Activated T-helper 9 cell treated with anti-CD3 and anti-CD28 coated beads, Interleukin-2, amount 50 U/mL, for 16 hours (primary cell): Measurements from ENCODE around the gene NUP62.

Experiments used
- DNase-seq: peaks from one replicate; pipeline ENCODE4 v3.0.0-alpha.2; 2020; ENCODE audit warnings: low read depth

The NUP62 gene

GRCh38 chr19:49880162-49880869 lies 49.0 kb downstream of the NUP62 start:
- DNase-seq, result no peak

DNA sequence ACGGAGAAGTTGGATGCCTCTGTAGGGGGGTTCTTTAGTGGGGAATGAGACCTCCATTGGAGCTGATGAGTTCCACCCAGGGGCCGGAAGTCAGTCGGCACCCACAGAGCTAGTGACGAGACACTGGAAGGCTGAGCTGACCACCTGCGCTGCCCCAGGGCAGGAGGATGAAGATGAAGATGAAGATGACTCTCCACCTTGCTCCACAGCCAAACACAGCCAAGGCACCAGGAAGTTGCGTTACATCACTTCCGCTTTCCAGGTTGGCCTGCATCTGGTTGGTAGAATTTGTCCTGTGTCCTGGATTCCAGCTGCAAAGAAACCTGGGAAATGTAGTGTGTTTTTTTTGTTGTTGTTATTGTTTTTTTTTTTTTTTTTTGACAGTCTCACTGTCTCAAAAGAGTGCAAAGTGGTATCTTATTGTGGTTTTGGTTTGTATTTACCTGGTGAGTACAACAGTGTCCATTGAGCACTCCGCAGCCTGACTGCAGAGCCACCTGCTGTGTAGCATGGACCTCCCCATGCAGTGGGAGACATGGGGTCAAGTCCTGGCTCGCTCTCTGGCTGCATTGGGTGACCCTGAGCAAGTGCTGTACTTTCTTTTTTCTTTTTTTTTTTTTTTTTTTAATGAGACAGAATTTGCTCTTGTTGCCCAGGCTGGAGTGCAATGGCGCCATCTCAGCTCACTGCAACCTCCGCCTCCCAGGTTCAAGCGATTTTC lies 49.9 kb downstream of the NUP62 start:
- no peak for DNase-seq

DNA sequence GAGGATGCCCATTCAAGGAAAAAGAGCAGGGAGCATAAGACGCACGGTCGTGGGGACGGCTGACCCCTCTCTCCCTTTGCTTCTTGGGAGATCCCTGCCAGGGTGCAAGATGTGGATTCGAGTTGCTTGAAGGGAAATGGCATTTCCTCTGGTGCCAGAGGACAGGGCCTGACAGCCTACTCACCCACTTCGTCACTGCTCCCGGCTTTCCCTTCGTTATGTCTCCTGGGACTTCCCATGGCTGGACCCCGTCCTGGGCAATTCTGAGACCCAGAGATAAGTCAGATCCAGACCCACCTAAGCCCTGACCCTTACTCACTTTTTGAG lies 50.6 kb downstream of the NUP62 start:
- no peak for DNase-seq

DNA sequence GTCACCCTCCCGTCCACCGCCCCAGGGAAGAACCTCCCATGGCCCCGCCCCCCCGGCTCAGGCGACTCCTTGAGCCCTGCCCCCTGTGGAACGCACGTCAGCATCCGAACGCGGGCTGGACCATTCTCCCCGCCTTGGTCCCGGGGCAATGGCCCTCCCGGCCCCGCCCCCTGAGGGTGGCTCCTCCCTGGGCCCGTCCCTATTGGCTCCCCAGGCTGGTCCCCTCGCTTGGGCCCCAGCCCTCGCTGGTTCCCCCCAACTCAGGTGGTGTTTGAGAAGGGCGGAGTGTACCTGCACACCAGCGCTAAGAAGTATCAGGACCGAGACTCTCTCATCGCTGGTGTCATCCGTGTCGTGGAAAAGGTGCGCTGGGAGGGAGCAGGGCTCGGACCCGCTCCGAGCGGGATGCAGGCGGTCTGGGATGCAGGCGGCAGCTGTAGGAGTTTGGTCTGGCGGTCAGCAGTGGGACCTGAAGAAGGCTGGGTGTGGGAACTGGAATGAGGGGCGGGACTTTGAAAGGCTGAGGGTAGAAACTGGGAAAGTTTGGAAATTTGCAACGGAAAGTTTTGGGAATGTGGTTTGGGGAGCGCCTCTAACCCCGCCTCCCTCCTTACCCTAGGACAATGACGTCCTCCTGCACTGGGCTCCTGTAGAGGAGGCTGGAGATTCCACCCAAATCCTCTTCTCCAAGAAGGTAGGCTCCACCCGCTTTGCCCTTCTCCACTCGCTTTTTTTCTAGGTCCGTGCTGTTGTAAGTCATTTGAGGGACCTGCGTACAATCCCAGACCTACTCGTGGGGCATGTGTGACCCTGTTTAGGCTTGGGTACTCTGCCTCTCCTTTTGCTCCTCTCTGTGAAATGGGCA lies 51.2 kb downstream of the NUP62 start:
- DNase-seq, result peak; percentile 97

GRCh38 chr19:49877020-49877878 lies 52.1 kb downstream of the NUP62 start, which contains the start of the genes AKT1S1 and TBC1D17:
Gene AKT1S1 (minus strand): TSS chr19:49877355. CDS start chr19:49873295, 4,060 bp downstream.
Gene TBC1D17 (plus strand): TSS chr19:49877702. CDS start chr19:49877724, 22 bp downstream.
- peak; percentile 96 for DNase-seq

DNA sequence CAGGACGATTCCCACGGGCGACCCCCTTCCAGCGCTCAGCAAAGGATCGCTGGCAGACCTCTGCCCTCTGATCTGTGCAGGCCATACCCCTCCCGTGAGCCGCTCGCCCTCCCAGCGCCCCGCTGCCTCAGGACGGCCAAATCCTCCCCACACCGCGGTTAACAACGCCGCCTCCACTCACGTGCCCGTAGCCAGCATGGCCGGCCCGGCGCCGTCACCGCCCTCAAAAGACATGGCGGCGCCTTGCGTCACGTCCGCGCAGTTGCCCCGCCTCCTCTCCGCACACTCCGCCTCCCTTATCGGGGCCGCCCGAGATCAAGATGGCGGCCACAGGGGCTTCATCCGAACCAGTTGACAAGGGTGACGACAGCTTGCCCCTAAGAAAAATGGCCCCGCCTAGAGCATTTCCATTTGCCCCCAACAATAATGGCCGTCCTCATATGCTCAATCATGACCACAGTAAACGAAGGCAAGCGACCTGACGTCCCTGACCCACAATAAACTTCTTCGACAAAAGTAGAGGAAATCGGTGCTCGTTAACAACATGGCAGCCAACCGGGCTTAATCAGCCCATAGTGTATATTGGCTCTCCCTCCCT lies 52.8 kb downstream of the NUP62 start:
- DNase-seq, result peak; percentile 97

DNA sequence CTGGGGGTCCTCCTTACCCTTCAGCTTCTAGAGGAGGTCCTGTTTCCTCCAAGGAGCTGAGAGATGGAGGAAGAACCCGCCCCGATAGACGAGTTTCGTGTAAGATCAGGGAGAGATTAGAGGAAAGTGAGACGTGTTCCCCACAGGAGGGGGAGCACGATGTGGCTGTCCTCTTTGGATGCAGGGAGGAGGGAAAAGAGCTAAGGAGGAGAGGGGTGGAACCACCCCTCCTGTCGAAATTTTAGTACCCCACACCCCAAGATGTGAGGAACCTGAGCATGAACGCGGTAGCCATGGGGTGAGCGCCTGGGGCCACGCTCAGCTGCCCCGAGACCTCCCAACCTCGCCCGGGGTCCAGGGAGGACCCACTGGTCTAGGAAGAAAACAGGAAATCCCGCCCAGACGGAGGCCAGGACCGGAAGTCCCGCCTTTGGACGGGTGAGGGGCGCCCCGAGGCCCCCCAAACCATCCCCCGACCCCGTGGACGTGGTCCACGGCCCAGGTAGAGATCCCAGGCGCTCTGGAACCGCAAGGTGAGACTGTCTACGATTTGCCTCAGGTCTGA lies 53.4 kb downstream of the NUP62 start:
- DNase-seq, result peak; percentile 40

DNA sequence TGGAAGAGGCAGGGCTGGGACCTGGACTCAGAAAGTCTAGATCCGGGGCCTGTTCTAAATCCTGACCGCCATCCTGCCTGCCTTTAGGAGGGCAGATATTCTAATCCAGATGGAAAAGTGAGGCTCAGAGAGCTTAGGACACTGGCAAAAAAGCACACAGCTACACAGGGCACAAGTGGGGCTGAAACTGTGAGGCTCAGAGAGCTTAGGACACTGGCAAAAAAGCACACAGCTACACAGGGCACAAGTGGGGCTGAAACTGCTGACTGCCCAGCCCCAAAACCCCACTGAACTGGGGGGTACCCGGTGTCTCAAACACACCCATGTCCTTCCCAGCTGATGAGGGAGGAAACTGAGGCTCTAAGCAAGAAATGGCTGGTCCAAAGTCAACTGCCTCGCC lies 54.1 kb downstream of the NUP62 start:
- DNase-seq, result no peak

DNA sequence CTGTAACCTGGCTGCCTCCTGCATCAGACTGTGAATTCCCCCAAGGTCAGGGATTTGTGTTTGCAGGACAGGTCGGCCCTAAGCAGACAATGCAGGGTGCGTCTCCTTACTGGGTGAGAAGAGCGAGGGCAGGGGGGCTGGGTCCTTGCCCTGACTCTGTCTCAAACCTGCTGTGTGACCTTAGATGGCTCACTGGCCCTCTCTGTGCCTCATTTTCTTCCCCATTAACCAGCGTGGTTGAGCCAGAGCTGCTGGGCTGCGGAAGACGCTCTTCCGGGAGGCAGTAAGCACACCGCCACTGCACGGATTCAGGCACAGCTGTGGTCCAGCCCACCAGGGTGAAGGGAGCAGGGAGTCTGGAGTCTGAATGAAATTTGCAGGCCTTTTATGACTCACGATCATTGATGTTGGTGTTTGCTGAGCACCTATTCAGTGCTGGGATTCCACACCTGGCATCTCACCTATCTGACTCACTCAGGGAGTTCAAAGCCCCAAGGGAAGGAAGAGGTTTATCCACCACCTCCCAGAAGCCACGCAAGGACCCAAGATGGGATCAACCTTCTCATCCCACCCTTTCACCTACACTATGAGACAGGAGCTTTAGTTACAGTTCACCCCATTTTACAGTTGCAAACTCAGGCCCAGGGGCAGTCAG lies 54.7 kb downstream of the NUP62 start:
- DNase-seq, result no peak

GRCh38 chr19:49873834-49874233 lies 55.5 kb downstream of the NUP62 start:
- DNase-seq, result no peak

GRCh38 chr19:49873129-49873521 lies 56.2 kb downstream of the NUP62 start:
- DNase-seq, result no peak

- no peak for DNase-seq
Measured at GRCh38 chr19:49872245-49873128, 56.8 kb downstream of the NUP62 start.

- DNase-seq, result no peak
Measured at GRCh38 chr19:49871349-49871985, 57.8 kb downstream of the NUP62 start.

DNA sequence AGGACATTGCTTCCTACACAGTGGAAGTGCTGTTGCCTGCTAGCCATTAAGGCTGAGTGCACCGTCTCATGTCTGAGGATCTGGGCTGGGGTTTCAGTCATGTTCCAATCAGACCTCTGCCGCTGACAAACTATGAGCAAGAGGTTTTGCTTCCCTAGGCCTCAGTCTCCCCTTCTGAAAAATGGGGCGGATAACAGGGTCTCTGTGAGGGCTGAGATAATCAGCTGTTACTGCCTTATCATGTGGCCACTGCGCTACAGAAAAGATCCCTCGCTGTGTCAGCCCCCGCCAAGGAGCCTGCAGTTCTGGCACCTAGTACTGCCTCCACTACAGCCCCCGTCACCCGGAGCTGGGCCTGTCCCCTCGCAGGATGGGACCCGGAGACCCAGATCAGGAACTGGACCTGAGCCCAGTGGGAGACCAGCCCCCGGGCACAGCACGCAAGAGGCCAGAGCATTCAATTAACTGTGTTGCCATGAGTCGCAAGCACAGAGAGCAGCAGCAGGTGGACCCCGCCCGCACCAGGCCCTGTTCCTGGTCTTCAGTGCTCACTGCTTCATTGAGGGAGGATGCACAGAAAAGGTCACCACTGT lies 58.9 kb downstream of the NUP62 start:
- DNase-seq, result no peak

DNA sequence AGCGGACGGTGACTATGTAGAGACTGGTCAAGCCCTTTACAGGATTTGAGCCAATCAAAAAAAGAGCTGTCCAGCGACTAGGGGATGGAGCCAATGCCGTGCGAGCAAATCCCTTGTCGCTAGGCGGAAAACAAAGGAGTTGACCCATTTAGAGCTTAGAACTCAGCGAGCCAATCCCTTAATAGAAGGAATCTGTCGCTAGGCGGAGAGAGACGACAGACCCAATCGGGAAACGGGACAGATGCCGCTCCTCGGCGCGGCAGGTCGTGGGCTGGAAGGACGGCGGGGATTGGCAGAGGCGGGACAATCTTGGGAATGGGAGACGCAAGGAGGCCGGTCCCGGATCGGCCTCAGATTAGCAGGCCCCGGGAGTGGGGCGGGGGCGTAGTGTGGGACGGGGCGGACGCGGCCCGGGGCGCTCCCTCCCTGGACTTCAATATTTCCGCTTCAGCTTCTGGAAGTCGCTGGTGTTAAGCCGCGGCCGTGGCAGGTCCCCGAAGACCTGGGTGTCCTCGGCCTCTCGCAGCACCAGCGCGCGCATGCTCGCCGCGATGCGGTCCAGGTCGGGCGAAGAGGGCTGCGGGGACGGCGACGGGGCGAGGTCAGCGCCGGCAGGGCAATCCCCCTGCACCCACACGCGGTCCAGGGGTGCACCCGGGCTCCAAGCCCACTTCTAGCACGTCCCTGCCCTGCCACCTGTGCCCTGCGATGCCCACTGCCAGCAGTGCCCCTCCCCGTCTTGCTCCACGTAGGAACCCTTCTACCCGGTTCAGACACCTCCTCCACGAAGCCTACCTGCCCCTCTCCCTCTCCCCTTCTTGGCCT lies 59.6 kb downstream of the NUP62 start:
- DNase-seq, result peak; percentile 82

DNA sequence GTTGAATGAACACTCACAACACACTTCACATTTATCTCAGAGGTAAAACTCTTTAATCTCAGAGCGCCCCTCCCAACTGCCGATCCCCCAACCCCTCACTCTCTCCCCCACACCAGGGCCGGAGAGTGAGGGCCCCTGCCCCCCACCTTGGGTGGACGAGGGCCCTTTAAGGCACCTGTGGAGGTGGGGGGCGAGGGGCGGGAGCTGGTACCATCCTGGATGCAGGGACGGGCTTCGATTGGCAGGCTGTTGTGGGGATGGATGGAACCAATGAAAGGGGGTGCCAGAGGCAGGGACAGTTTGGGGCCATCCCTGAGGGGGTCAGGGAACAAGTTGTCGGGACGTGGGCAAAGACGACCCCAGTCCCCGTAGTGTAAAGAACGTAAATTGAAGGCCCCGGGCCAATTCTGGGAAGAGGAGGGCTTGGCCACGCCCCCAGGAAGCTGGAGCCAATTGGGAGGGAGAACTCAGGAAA lies 60.3 kb downstream of the NUP62 start:
- DNase-seq, result no peak
